Keratinocyte (primary cell): ENCODE data around the gene IFRD2. TPM values are rescaled to one million over a fixed set of nuclear protein-coding genes. Genes with fewer than 3 reads are reported as not detected.
A peak's percentile ranks its signal among the peaks of the same experiment; 100 is the strongest.

Source experiments
- DNase-seq: peaks from one replicate; pipeline ENCODE4 v3.0.0-alpha.2; 2011; ENCODE audit warnings: low read depth, missing footprints, low spot score
- FAIRE-seq: peaks from 2 replicates; lab custom pipeline; 2011; peaks lifted over from hg19 to GRCh38; lab: Jason Lieb, UNC
- H2AFZ ChIP-seq: 2 replicates; pipeline ENCODE4 v1.6.0; 2012; ENCODE audit warnings: low read length, control low read depth, inconsistent platforms; ENCODE audit not compliant: control insufficient read depth
- H3K27ac ChIP-seq: 2 replicates; pipeline ENCODE4 v1.5.1; 2011; ENCODE audit warnings: low read length; ENCODE audit not compliant: control insufficient read depth, insufficient read depth
- H3K27me3 ChIP-seq: 3 replicates; pipeline ENCODE4 v1.6.0; 2011; ENCODE audit warnings: low read length; ENCODE audit not compliant: control insufficient read depth, insufficient read depth; ENCODE audit errors: extremely low read depth
- H3K36me3 ChIP-seq, 2 experiments: 2 replicates in 1 of 2; 3 replicates in 1 of 2; pipeline ENCODE4 v1.5.1; 2011; ENCODE audit warnings: low read length in 2 of 2, mild to moderate bottlenecking in 1 of 2; ENCODE audit not compliant: control insufficient read depth in 2 of 2, insufficient read depth in 2 of 2; ENCODE audit errors: extremely low read depth in 1 of 2
- H3K4me1 ChIP-seq: 3 replicates; pipeline ENCODE4 v1.5.1; 2011; ENCODE audit warnings: low read length; ENCODE audit not compliant: control insufficient read depth, insufficient read depth; ENCODE audit errors: extremely low read depth
- H3K4me2 ChIP-seq: 3 replicates; pipeline ENCODE4 v1.6.0; 2011; ENCODE audit warnings: low read depth, low read length; ENCODE audit not compliant: control insufficient read depth, insufficient read depth; ENCODE audit errors: extremely low read depth
- H3K4me3 ChIP-seq, 3 experiments: fragments of 200-600 bp in 1 of 3; sonication (generic) in 1 of 3; 2 replicates in 2 of 3; 3 replicates in 1 of 3; pipeline ENCODE4 v1.5.1; 2011 to 2016; ENCODE audit warnings: low read length in 3 of 3, mild to moderate bottlenecking in 3 of 3, control low read depth in 2 of 3, inconsistent platforms in 1 of 3, low read depth in 1 of 3, mixed read lengths in 1 of 3, mixed run types in 1 of 3, moderate library complexity in 1 of 3; ENCODE audit not compliant: control insufficient read depth in 2 of 3, insufficient read depth in 2 of 3; ENCODE audit errors: extremely low read depth in 1 of 3
- H3K79me2 ChIP-seq: 2 replicates; pipeline ENCODE4 v1.6.0; 2012; ENCODE audit warnings: low read length; ENCODE audit not compliant: control insufficient read depth, insufficient read depth
- H3K9ac ChIP-seq: 3 replicates; pipeline ENCODE4 v1.6.0; 2011; ENCODE audit warnings: low read length; ENCODE audit not compliant: control insufficient read depth, insufficient read depth; ENCODE audit errors: extremely low read depth
- H3K9me1 ChIP-seq: 3 replicates; pipeline ENCODE4 v1.6.0; 2011; ENCODE audit warnings: low read length; ENCODE audit not compliant: control insufficient read depth, insufficient read depth; ENCODE audit errors: extremely low read depth
- H3K9me3 ChIP-seq: 2 replicates; pipeline ENCODE4 v1.5.1; 2012; ENCODE audit warnings: low read depth, low read length; ENCODE audit not compliant: control insufficient read depth
- H4K20me1 ChIP-seq: 3 replicates; pipeline ENCODE4 v1.6.0; 2011; ENCODE audit warnings: low read length; ENCODE audit not compliant: control insufficient read depth, insufficient read depth; ENCODE audit errors: extremely low read depth
- CTCF ChIP-seq, 3 experiments: IDR thresholded peaks in 1 of 3; conservative IDR thresholded peaks in 1 of 3; optimal IDR thresholded peaks in 1 of 3; 2 replicates in 2 of 3; 3 replicates in 1 of 3; pipeline versions ENCODE3 to v1.5.1; 2011; ENCODE audit warnings: low read length in 3 of 3, mild to moderate bottlenecking in 3 of 3, moderate library complexity in 2 of 3, control low read depth in 1 of 3, inconsistent platforms in 1 of 3; ENCODE audit not compliant: insufficient read depth in 2 of 3; ENCODE audit errors: extremely low read depth in 1 of 3
- EZH2 ChIP-seq: IDR thresholded peaks from one replicate; pipeline ENCODE4 v1.6.1; 2012; ENCODE audit warnings: inconsistent platforms, mild to moderate bottlenecking, low read length, moderate library complexity
- dilution Hi-C: fragments of 300-500 bp; cut with MboI; formaldehyde crosslinking; loops from one replicate; pipeline ENCODE4 v1.7.0; 2020; ENCODE audit warnings: low sequenced_read_pairs; ENCODE audit not compliant: extremely low pct_ligation_motif_present
- polyA plus RNA-seq, 5 experiments: library from polyadenylated mRNA; depleted of rRNA in 3 of 5; stranded (reverse) in 3 of 5; stranded (forward) in 1 of 5; unstranded in 1 of 5; fragments of >200 nt; gene quantifications; 1 replicate in 1 of 5; 2 replicates in 3 of 5; 3 replicates in 1 of 5; pipeline versions ENCODE4 v1.2.1 to v1.2.3, GENCODE V29; 2011 to 2012; ENCODE audit warnings: missing spikeins in 2 of 5, low read depth in 1 of 5, low replicate concordance in 1 of 5

IFRD2 gene
- polyA plus RNA-seq, 1 donor (not counting 4 experiments of a cell fraction or from before 2014, with no cell fraction given), result 50.3 TPM

GRCh38 chr3:50339485-50340146 is 47.4 kb upstream of the IFRD2 start:
- peak overlapping the region; percentile 92 for H3K4me2 ChIP-seq
- peak overlapping the region; percentile 61 for H3K27ac ChIP-seq
- H4K20me1 ChIP-seq, result no peaks in the 10 kb centered on the region
- H3K4me1 ChIP-seq, result peaks cover 46% of the 10 kb centered on the region
- H3K4me3 ChIP-seq, result peak overlapping the region; percentile 44 to 74 (median 69)
- peaks cover 29% of the 10 kb centered on the region for H3K79me2 ChIP-seq
- no peak overlapping the region for H2AFZ ChIP-seq
- no peaks in the 10 kb centered on the region for H3K9me3 ChIP-seq
- no peaks in the 10 kb centered on the region for H3K27me3 ChIP-seq
- peak; percentile 5 for FAIRE-seq
- H3K9me1 ChIP-seq, result no peaks in the 10 kb centered on the region
- dilution Hi-C loops, result no loop called here
- H3K9ac ChIP-seq, result peak overlapping the region; percentile 71
- no peak for DNase-seq
- TF ChIP-seq EZH2 (no peak), CTCF (optimal IDR thresholded peaks at IDR 0.05 in 1 of 3, IDR thresholded peaks at IDR 0.05 in 1 of 3, conservative IDR thresholded peaks at IDR 0.05 in 1 of 3; ENCODE audit: extremely low read depth in 1 of 3, insufficient read depth in 2 of 3, low read length in 3 of 3) (no peak)
- peaks cover 1% of the 10 kb centered on the region in 2 experiments for H3K36me3 ChIP-seq

- DNase-seq (no peak), FAIRE-seq (no peak)
- Histone ChIP-seq H4K20me1 (peaks cover 2% of the 10 kb centered on the region), H3K9me3 (no peaks in the 10 kb centered on the region), H3K4me2 (peak overlapping the region; percentile 7), H3K9me1 (no peaks in the 10 kb centered on the region), H3K4me3 (no peak overlapping the region), H3K4me1 (peaks cover 49% of the 10 kb centered on the region), H3K36me3 (peaks cover 6 to 8% of the 10 kb centered on the region in 2 experiments), H3K27me3 (no peaks in the 10 kb centered on the region), H3K27ac (no peak overlapping the region), H2AFZ (no peak overlapping the region), H3K79me2 (peaks cover 35% of the 10 kb centered on the region), H3K9ac (peak overlapping the region; percentile 19)
- dilution Hi-C loops, result no loop called here
- TF ChIP-seq CTCF (optimal IDR thresholded peaks at IDR 0.05 in 1 of 3, IDR thresholded peaks at IDR 0.05 in 1 of 3, conservative IDR thresholded peaks at IDR 0.05 in 1 of 3; ENCODE audit: extremely low read depth in 1 of 3, insufficient read depth in 2 of 3, low read length in 3 of 3) (no peak), EZH2 (no peak)
Measured at GRCh38 chr3:50338965-50339364, 46.7 kb upstream of the IFRD2 start.
